HEK293 (cell line): ENCODE measurements around the gene NSMCE3.

Experiments used
- CTCF ChIA-PET: fragments of 350-600 bp; formaldehyde crosslinking; extraction: SDS; loops from one replicate; lab custom pipeline; 2021; ENCODE audit warnings: antibody characterized with exemption; lab: Yijun Ruan, JAX
- POLR2A ChIA-PET: fragments of 300-600 bp; formaldehyde crosslinking; extraction: SDS; loops from one replicate; lab custom pipeline; 2020; ENCODE audit warnings: antibody characterized with exemption, inconsistent platforms; lab: Yijun Ruan, JAX
- H3K27ac ChIP-seq: fragments of 200-500 bp; sonication (Bioruptor generic); 2 replicates; pipeline ENCODE4 v1.5.1; 2014; ENCODE audit warnings: low read depth, low read length, control low read depth, inconsistent platforms; ENCODE audit errors: extremely low read depth
- H3K36me3 ChIP-seq, 2 experiments: fragments of 200-500 bp in 1 of 2; sonication (Bioruptor generic) in 1 of 2; 1 replicate in 1 of 2; 2 replicates in 1 of 2; pipeline ENCODE4 v1.5.1; 2014 to 2017; ENCODE audit warnings: inconsistent platforms in 2 of 2, low read length in 2 of 2; ENCODE audit not compliant: control insufficient read depth in 2 of 2, insufficient read depth in 1 of 2
- H3K4me1 ChIP-seq: fragments of 200-500 bp; sonication (Bioruptor generic); 2 replicates; pipeline ENCODE4 v1.5.1; 2014; ENCODE audit warnings: mild to moderate bottlenecking, low read length, inconsistent platforms; ENCODE audit not compliant: control insufficient read depth, insufficient read depth
- H3K4me3 ChIP-seq: 2 replicates; pipeline ENCODE4 v1.5.1; 2011; ENCODE audit warnings: low read depth, mild to moderate bottlenecking, control low read depth, low read length, moderate library complexity
- H3K9me3 ChIP-seq: fragments of 200-500 bp; sonication (Bioruptor generic); 2 replicates; pipeline ENCODE4 v1.5.1; 2014; ENCODE audit warnings: low read depth, low read length, inconsistent platforms; ENCODE audit not compliant: control insufficient read depth, insufficient read depth
- REST ChIP-seq: fragments of 450-650 bp; formaldehyde crosslinking; IDR thresholded peaks from 2 replicates; pipeline ENCODE4 v1.5.1; 2016; ENCODE audit warnings: missing biosample characterization, missing genetic modification characterization
- SCRT2 ChIP-seq: fragments of 450-650 bp; formaldehyde crosslinking; IDR thresholded peaks from 2 replicates; pipeline ENCODE4 v1.5.1; 2016; ENCODE audit warnings: missing biosample characterization, missing genetic modification characterization
- SP7 ChIP-seq: fragments of 450-650 bp; formaldehyde crosslinking; IDR thresholded peaks from 2 replicates; pipeline ENCODE4 v1.5.1; 2016; ENCODE audit warnings: missing biosample characterization, missing genetic modification characterization
- ZBTB21 ChIP-seq: fragments of 450-650 bp; formaldehyde crosslinking; IDR thresholded peaks from 2 replicates; pipeline ENCODE4 v1.5.1; 2017; ENCODE audit warnings: missing biosample characterization, missing genetic modification characterization
- ZBTB26 ChIP-seq: fragments of 450-650 bp; formaldehyde crosslinking; optimal IDR thresholded peaks from 2 replicates; pipeline ENCODE3; 2016; ENCODE audit warnings: missing biosample characterization, mild to moderate bottlenecking, missing genetic modification characterization
- ZBTB6 ChIP-seq: fragments of 450-650 bp; formaldehyde crosslinking; IDR thresholded peaks from 2 replicates; pipeline ENCODE4 v1.5.1; 2017; ENCODE audit warnings: missing biosample characterization, missing genetic modification characterization
- ZFP69B ChIP-seq: fragments of 450-650 bp; formaldehyde crosslinking; IDR thresholded peaks from 2 replicates; pipeline ENCODE4 v1.5.1; 2016; ENCODE audit warnings: missing biosample characterization, missing genetic modification characterization
- ZNF132 ChIP-seq: fragments of 450-650 bp; formaldehyde crosslinking; IDR thresholded peaks from 2 replicates; pipeline ENCODE4 v1.5.1; 2017; ENCODE audit warnings: missing biosample characterization, missing genetic modification characterization, borderline replicate concordance
- ZNF133 ChIP-seq: fragments of 450-650 bp; formaldehyde crosslinking; IDR thresholded peaks from 2 replicates; pipeline ENCODE4 v1.5.1; 2016; ENCODE audit warnings: missing biosample characterization, missing genetic modification characterization
- ZNF19 ChIP-seq: fragments of 450-650 bp; formaldehyde crosslinking; IDR thresholded peaks from 2 replicates; pipeline ENCODE4; 2016; ENCODE audit warnings: missing biosample characterization, missing genetic modification characterization, low read depth
- ZNF362 ChIP-seq: fragments of 450-650 bp; formaldehyde crosslinking; IDR thresholded peaks from 2 replicates; pipeline ENCODE4 v1.5.1; 2016; ENCODE audit warnings: missing biosample characterization, missing genetic modification characterization
- ZNF398 ChIP-seq: fragments of 450-650 bp; formaldehyde crosslinking; IDR thresholded peaks from 2 replicates; pipeline ENCODE4 v1.5.1; 2017; ENCODE audit warnings: missing biosample characterization, missing genetic modification characterization
- ZNF473 ChIP-seq: fragments of 450-650 bp; formaldehyde crosslinking; IDR thresholded peaks from 2 replicates; pipeline ENCODE4 v1.5.1; 2017; ENCODE audit warnings: missing biosample characterization, missing genetic modification characterization
- ZNF48 ChIP-seq: fragments of 450-650 bp; formaldehyde crosslinking; IDR thresholded peaks from 2 replicates; pipeline ENCODE4 v1.5.1; 2016; ENCODE audit warnings: missing biosample characterization, missing genetic modification characterization
- ZNF510 ChIP-seq: fragments of 450-650 bp; formaldehyde crosslinking; IDR thresholded peaks from 2 replicates; pipeline ENCODE4 v1.5.1; 2018; ENCODE audit warnings: mild to moderate bottlenecking, missing genetic modification characterization, missing biosample characterization; ENCODE audit not compliant: insufficient replicate concordance
- ZNF571 ChIP-seq: fragments of 450-650 bp; formaldehyde crosslinking; IDR thresholded peaks from 2 replicates; pipeline ENCODE4 v1.5.0; 2017; ENCODE audit warnings: missing biosample characterization, missing genetic modification characterization
- ZNF580 ChIP-seq: fragments of 450-650 bp; formaldehyde crosslinking; IDR thresholded peaks from 2 replicates; pipeline ENCODE4 v1.5.1; 2016; ENCODE audit warnings: missing biosample characterization, missing genetic modification characterization
- ZNF600 ChIP-seq: fragments of 450-650 bp; formaldehyde crosslinking; IDR thresholded peaks from 2 replicates; pipeline ENCODE4 v1.5.1; 2016; ENCODE audit warnings: missing biosample characterization, missing genetic modification characterization
- ZNF623 ChIP-seq: fragments of 450-650 bp; formaldehyde crosslinking; IDR thresholded peaks from 2 replicates; pipeline ENCODE4 v1.5.1; 2016; ENCODE audit warnings: missing biosample characterization, missing genetic modification characterization
- ZNF707 ChIP-seq: fragments of 450-650 bp; formaldehyde crosslinking; IDR thresholded peaks from 2 replicates; pipeline ENCODE4 v1.5.1; 2016; ENCODE audit warnings: missing biosample characterization, missing genetic modification characterization
- ZSCAN23 ChIP-seq: fragments of 450-650 bp; formaldehyde crosslinking; IDR thresholded peaks from 2 replicates; pipeline ENCODE4 v1.5.1; 2016; ENCODE audit warnings: missing biosample characterization, missing genetic modification characterization

The NSMCE3 gene

GRCh38 chr15:29259233-29259632 lies 10.4 kb downstream of the NSMCE3 start:
- H3K9me3 ChIP-seq = no peaks in the 10 kb centered on the region
- no peak for TF ChIP-seq ZNF623 (tag by site-specific recombination)
- peak; percentile 59 for TF ChIP-seq ZBTB6 (tag by site-specific recombination)
- TF ChIP-seq ZNF600 (tag by site-specific recombination) = no peak
- H3K4me3 ChIP-seq = no peak overlapping the region
- H3K27ac ChIP-seq = no peak overlapping the region
- no peaks in the 10 kb centered on the region for H3K4me1 ChIP-seq
- ChIA-PET CTCF (interaction anchor here (0.6 kb wide), 1 partner anchor 198 kb away, joined by 4 read pairs; no protein-coding TSS in a partner anchor), POLR2A (no interaction called here)
- no peaks in the 10 kb centered on the region for H3K36me3 ChIP-seq

GRCh38 chr15:29252234-29252633 lies 17.4 kb downstream of the NSMCE3 start:
- ChIA-PET CTCF (interaction anchor here (0.5 to 0.6 kb wide), 2 partner anchors 300 to 320 kb away, joined by 3 to 5 read pairs; no protein-coding TSS in a partner anchor), POLR2A (interaction anchor here (0.6 kb wide), 1 partner anchor 40 kb away, joined by 3 read pairs; no protein-coding TSS in a partner anchor)

More at GRCh38 chr15:29252234-29252633, 17.4 kb downstream of the NSMCE3 start:
- no peak for TF ChIP-seq ZNF362
- no peak for TF ChIP-seq SCRT2 (tag by site-specific recombination)
- no peak for TF ChIP-seq REST (tag by site-specific recombination)
- no peak for TF ChIP-seq ZNF48 (tag by site-specific recombination)
- TF ChIP-seq ZNF398 (tag by site-specific recombination) = no peak
- TF ChIP-seq SP7 (tag by site-specific recombination) = no peak
- no peak for TF ChIP-seq ZNF132 (tag by site-specific recombination)
- no peak for TF ChIP-seq ZBTB21 (tag by site-specific recombination)
- no peak for TF ChIP-seq ZNF580 (tag by site-specific recombination)
- no peak for TF ChIP-seq ZNF473 (tag by site-specific recombination)
- no peak for TF ChIP-seq ZSCAN23 (tag by site-specific recombination)
- no peak for TF ChIP-seq ZFP69B (tag by site-specific recombination)
- no peak for TF ChIP-seq ZNF19 (tag by site-specific recombination)
- no peak for TF ChIP-seq ZBTB26 (tag by site-specific recombination)
- no peak for TF ChIP-seq ZNF707 (tag by site-specific recombination)
- no peak for TF ChIP-seq ZNF133 (tag by site-specific recombination)
- no peak for TF ChIP-seq ZNF510
- no peak for TF ChIP-seq ZNF571 (tag by site-specific recombination)
- Histone ChIP-seq H3K4me3 (no peak overlapping the region), H3K4me1 (no peaks in the 10 kb centered on the region), H3K27ac (no peak overlapping the region), H3K9me3 (no peaks in the 10 kb centered on the region), H3K36me3 (no peaks in the 10 kb centered on the region)
